Measurements from ENCODE around the gene SAMD4A.

SAMD4A gene

DNA sequence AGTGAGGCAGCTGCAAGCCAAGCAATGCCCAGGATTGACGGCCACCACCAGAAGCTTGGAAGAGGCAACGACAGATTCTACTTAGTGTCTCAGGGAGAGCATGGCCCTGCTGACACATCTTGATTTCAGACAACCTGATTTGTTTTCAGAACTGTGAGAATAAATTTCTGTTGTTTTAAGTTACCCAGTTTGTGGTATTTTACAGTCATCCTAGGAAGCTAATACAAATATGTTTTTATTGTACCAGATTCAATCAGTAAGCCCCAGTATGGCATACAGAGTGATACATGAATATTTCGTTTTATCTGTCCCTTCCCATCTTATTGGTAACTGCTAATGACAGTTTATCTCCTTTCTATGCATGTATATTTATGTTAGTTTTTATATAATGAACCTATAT is 62.3 kb downstream of the SAMD4A start:
- no peak overlapping the region for H3K4me3 ChIP-seq (ENCODE audit: low read depth, low read length)
- TF ChIP-seq, protein P1, sequence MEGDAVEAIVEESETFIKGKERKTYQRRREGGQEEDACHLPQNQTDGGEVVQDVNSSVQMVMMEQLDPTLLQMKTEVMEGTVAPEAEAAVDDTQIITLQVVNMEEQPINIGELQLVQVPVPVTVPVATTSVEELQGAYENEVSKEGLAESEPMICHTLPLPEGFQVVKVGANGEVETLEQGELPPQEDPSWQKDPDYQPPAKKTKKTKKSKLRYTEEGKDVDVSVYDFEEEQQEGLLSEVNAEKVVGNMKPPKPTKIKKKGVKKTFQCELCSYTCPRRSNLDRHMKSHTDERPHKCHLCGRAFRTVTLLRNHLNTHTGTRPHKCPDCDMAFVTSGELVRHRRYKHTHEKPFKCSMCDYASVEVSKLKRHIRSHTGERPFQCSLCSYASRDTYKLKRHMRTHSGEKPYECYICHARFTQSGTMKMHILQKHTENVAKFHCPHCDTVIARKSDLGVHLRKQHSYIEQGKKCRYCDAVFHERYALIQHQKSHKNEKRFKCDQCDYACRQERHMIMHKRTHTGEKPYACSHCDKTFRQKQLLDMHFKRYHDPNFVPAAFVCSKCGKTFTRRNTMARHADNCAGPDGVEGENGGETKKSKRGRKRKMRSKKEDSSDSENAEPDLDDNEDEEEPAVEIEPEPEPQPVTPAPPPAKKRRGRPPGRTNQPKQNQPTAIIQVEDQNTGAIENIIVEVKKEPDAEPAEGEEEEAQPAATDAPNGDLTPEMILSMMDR (IDR thresholded peaks at IDR 0.05; ENCODE audit: low read depth, low read length, missing control alignments) = no peak
- DNase-seq (ENCODE audit: low read depth) = no peak

- no peak overlapping the region for H3K4me3 ChIP-seq (ENCODE audit: low read depth, low read length)
- TF ChIP-seq, protein P1 (IDR thresholded peaks at IDR 0.05; ENCODE audit: low read depth, low read length, missing control alignments) = no peak
- no peak for DNase-seq (ENCODE audit: low read depth)
Measured at GRCh38 chr14:54629635-54630360, 62.9 kb downstream of the SAMD4A start.

GRCh38 chr14:54631016-54631415 is 64.1 kb downstream of the SAMD4A start:
- TF ChIP-seq, protein P1 (IDR thresholded peaks at IDR 0.05; ENCODE audit: low read depth, low read length, missing control alignments) = no peak
- no peak overlapping the region for H3K4me3 ChIP-seq (ENCODE audit: low read depth, low read length)
- DNase-seq (ENCODE audit: low read depth) = no peak

- TF ChIP-seq, protein P1 (IDR thresholded peaks at IDR 0.05; ENCODE audit: low read depth, low read length, missing control alignments) = no peak
- no peak for DNase-seq (ENCODE audit: low read depth)
- no peak overlapping the region for H3K4me3 ChIP-seq (ENCODE audit: low read depth, low read length)
Measured at GRCh38 chr14:54632452-54632851, 65.5 kb downstream of the SAMD4A start.

DNA sequence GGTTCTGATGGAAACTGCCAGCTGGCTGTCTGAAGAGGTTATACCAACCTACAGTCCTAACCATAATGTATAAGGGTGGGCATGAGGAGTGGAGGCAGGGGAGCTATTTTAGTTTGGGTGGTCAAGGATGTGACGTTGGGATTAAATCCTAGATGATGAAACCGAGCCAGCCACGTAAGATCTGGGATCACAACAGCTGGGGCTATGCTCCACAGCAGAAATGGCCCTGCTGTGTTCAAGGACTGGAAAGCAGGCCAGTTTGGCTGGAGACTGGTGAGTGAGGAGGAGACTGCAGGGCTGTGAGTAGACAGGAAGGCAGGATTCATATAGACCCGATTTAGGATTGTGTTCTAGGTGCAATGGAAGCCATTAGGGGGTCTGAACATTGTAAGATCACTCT is 66.1 kb downstream of the SAMD4A start:
- DNase-seq (ENCODE audit: low read depth) = no peak
- H3K4me3 ChIP-seq (ENCODE audit: low read depth, low read length) = no peak overlapping the region
- TF ChIP-seq, protein P1 (IDR thresholded peaks at IDR 0.05; ENCODE audit: low read depth, low read length, missing control alignments) = no peak

DNA sequence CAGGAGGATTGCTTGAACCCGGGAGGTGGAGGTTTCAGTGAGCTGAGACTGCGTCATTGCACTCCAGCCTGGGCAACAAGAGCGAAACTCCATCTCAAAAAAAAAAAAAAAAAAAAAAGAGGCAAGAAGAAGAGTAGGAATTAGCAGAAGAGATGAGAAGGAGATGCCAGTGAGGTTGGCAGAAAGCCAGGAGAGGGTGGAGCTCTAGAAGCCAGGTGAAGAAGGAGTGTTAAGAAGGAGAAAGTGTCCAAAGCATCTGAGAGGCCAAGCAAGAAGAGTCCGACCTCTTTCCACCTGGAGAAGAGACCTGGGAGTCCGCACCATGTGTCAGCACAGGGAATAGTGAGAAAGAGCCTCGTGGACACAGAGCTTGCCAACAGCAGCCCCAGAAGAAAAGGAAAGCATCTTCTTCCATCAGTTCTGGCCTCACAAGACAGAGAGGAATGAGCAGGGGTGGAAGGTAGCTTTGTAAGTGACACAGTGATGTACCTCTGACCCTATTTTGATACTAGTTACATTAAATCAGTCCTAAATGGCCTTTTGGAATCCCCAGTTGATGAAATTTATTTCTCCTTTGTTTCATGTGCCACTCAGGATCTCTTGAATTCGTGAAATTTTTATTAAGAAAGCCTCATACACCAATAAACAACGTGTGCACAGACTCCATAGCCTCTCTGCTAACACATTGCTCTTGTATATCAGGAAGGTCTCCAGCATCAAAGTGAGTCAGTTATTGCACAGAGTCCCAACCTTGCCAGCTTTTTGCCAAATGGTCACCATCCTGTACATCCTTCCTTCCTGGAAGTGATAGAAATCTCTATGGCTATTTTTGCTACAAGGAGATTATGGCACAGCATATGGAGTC is 70.6 kb downstream of the SAMD4A start:
- TF ChIP-seq, protein P1 (IDR thresholded peaks at IDR 0.05; ENCODE audit: low read depth, low read length, missing control alignments) = no peak
- no peak for DNase-seq (ENCODE audit: low read depth)
- no peak overlapping the region for H3K4me3 ChIP-seq (ENCODE audit: low read depth, low read length)
